SK-N-SH treated with all-trans-retinoic acid at 6 μM for 48 hours (cell line): Measurements from ENCODE around the gene GRK5.

Experiments
- OSR1 ChIP-seq: fragments of 250-450 bp; sonication (Bioruptor Pico); IDR thresholded peaks from 2 replicates; pipeline ENCODE4 v1.8.0; 2022; ENCODE audit warnings: moderate library complexity, mild to moderate bottlenecking, inconsistent platforms
- TCF4 ChIP-seq: fragments of 250-450 bp; sonication (Bioruptor Pico); IDR thresholded peaks from 2 replicates; pipeline ENCODE4 v1.8.0; 2021; ENCODE audit warnings: mild to moderate bottlenecking, moderate library complexity, borderline replicate concordance
- TF ChIP-seq, protein P1 (sequence below): fragments of 250-450 bp; sonication (Bioruptor Pico); IDR thresholded peaks from 2 replicates; pipeline ENCODE4 v1.8.0; 2020; ENCODE audit warnings: mild to moderate bottlenecking, moderate library complexity, borderline replicate concordance
- TF ChIP-seq, protein P2 (sequence below): fragments of 250-450 bp; sonication (Bioruptor Pico); IDR thresholded peaks from 2 replicates; pipeline ENCODE4 v1.5.0; 2020; ENCODE audit warnings: mild to moderate bottlenecking, moderate library complexity

GRCh38 chr10:119203006-119203405 is 4.4 kb upstream of the GRK5 start:
- TF ChIP-seq OSR1 (CRISPR knock-in tag) (no peak), TCF4 (CRISPR knock-in tag) (no peak)
- TF ChIP-seq, protein P1, sequence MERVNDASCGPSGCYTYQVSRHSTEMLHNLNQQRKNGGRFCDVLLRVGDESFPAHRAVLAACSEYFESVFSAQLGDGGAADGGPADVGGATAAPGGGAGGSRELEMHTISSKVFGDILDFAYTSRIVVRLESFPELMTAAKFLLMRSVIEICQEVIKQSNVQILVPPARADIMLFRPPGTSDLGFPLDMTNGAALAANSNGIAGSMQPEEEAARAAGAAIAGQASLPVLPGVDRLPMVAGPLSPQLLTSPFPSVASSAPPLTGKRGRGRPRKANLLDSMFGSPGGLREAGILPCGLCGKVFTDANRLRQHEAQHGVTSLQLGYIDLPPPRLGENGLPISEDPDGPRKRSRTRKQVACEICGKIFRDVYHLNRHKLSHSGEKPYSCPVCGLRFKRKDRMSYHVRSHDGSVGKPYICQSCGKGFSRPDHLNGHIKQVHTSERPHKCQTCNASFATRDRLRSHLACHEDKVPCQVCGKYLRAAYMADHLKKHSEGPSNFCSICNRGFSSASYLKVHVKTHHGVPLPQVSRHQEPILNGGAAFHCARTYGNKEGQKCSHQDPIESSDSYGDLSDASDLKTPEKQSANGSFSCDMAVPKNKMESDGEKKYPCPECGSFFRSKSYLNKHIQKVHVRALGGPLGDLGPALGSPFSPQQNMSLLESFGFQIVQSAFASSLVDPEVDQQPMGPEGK (CRISPR knock-in tag) = no peak
- TF ChIP-seq, protein P2, sequence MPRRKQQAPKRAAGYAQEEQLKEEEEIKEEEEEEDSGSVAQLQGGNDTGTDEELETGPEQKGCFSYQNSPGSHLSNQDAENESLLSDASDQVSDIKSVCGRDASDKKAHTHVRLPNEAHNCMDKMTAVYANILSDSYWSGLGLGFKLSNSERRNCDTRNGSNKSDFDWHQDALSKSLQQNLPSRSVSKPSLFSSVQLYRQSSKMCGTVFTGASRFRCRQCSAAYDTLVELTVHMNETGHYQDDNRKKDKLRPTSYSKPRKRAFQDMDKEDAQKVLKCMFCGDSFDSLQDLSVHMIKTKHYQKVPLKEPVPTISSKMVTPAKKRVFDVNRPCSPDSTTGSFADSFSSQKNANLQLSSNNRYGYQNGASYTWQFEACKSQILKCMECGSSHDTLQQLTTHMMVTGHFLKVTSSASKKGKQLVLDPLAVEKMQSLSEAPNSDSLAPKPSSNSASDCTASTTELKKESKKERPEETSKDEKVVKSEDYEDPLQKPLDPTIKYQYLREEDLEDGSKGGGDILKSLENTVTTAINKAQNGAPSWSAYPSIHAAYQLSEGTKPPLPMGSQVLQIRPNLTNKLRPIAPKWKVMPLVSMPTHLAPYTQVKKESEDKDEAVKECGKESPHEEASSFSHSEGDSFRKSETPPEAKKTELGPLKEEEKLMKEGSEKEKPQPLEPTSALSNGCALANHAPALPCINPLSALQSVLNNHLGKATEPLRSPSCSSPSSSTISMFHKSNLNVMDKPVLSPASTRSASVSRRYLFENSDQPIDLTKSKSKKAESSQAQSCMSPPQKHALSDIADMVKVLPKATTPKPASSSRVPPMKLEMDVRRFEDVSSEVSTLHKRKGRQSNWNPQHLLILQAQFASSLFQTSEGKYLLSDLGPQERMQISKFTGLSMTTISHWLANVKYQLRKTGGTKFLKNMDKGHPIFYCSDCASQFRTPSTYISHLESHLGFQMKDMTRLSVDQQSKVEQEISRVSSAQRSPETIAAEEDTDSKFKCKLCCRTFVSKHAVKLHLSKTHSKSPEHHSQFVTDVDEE (CRISPR knock-in tag) = no peak
